Tibial nerve (tissue), 4 donors: ENCODE measurements around the gene CST7. TPM values are rescaled to one million over a fixed set of nuclear protein-coding genes. Genes with fewer than 3 reads are reported as not detected.

Experiments used
- DNase-seq, 2 donors: peaks; one replicate each; pipeline ENCODE4 v3.0.0-alpha.2; 2019; ENCODE audit warnings: low spot score in 2 of 2
- H3K27ac ChIP-seq, 4 donors: fragments of 200-600 bp; sonication (generic) in 3 of 4; one replicate each; pipeline ENCODE4 v1.5.1; 2017 to 2019; ENCODE audit warnings: mild to moderate bottlenecking in 1 of 4
- H3K27me3 ChIP-seq, 2 donors: fragments of 200-600 bp; sonication (generic) in 1 of 2; one replicate each; pipeline versions ENCODE4 v1.5.1 to v1.6.0; 2017 to 2019
- H3K36me3 ChIP-seq, 3 donors: fragments of 200-600 bp; sonication (generic); one replicate each; pipeline ENCODE4 v1.5.1; 2018 to 2019
- H3K4me1 ChIP-seq, 4 donors: fragments of 200-600 bp; sonication (generic) in 3 of 4; one replicate each; pipeline ENCODE4 v1.5.1; 2017 to 2019
- H3K4me3 ChIP-seq, 4 donors: fragments of 200-600 bp; sonication (generic) in 3 of 4; one replicate each; pipeline ENCODE4 v1.5.1; 2017 to 2019; ENCODE audit warnings: mild to moderate bottlenecking in 1 of 4, moderate library complexity in 1 of 4
- H3K9me3 ChIP-seq, 4 donors: fragments of 200-600 bp; sonication (generic) in 3 of 4; one replicate each; pipeline ENCODE4 v1.5.1; 2017 to 2019
- CTCF ChIP-seq, 5 experiments: fragments of 200-600 bp in 3 of 5; fragments of 450-650 bp in 2 of 5; sonication (generic) in 3 of 5; IDR thresholded peaks; one replicate each; pipeline ENCODE4 v1.5.1; 2016 to 2019; ENCODE audit warnings: antibody characterized with exemption in 5 of 5, mild to moderate bottlenecking in 3 of 5, moderate library complexity in 2 of 5
- EP300 ChIP-seq, 2 donors: sonication (generic); formaldehyde crosslinking; IDR thresholded peaks; one replicate each; pipeline ENCODE4 v1.6.1; 2017; ENCODE audit warnings: antibody characterized with exemption in 2 of 2, mild to moderate bottlenecking in 1 of 2
- POLR2A ChIP-seq, 2 donors: fragments of 450-650 bp; IDR thresholded peaks; one replicate each; pipeline ENCODE4 v1.6.1; 2017; ENCODE audit warnings: antibody characterized with exemption in 2 of 2, mild to moderate bottlenecking in 2 of 2, moderate library complexity in 2 of 2
- WGBS, 2 donors: methylation state at CpG; one replicate each; pipeline ENCODE4 v1.1.5; 2018; 5-methylcytosine and 5-hydroxymethylcytosine counted together
- total RNA-seq, 4 donors: library from RNA; depleted of rRNA; stranded (reverse); fragments of >200 nt; gene quantifications; one replicate each; pipeline ENCODE4 v1.1.0, GENCODE V29; 2016

The CST7 gene
- total RNA-seq, 4 donors from 2014 or later: 0.84 to 6.1 TPM; not detected in 2

GRCh38 chr20:24977797-24978196 is 28.7 kb downstream of the CST7 start:
- H3K27ac ChIP-seq: peak overlapping the region; percentile 1 to 74 (median 62)
- H3K9me3 ChIP-seq: peaks cover 0 to 12% (median 0%) of the 10 kb centered on the region in 4 donors
- 38 to 44% methylated on average over 3 of the region's 3 CpGs for WGBS, 2 donors
- no peak for DNase-seq
- TF ChIP-seq POLR2A (IDR thresholded peaks at IDR 0.05) (no peak), CTCF (IDR thresholded peaks at IDR 0.05) (no peak), EP300 (IDR thresholded peaks at IDR 0.05) (peak in 1 of 2 donors; percentile 28)
- no peak overlapping the region for H3K4me3 ChIP-seq
- H3K36me3 ChIP-seq: peaks cover 0 to 89% (median 10%) of the 10 kb centered on the region in 3 donors
- H3K4me1 ChIP-seq: peaks cover 3 to 27% (median 4%) of the 10 kb centered on the region in 4 donors
- no peaks in the 10 kb centered on the region for H3K27me3 ChIP-seq

- Histone ChIP-seq H3K27ac (peak overlapping the region in 2 of 4 donors; percentile 72 to 74), H3K9me3 (peaks cover 0 to 12% (median 0%) of the 10 kb centered on the region in 4 donors), H3K4me1 (peaks cover 3 to 27% (median 4%) of the 10 kb centered on the region in 4 donors), H3K4me3 (no peak overlapping the region), H3K36me3 (peaks cover 0 to 86% (median 8%) of the 10 kb centered on the region in 3 donors), H3K27me3 (no peaks in the 10 kb centered on the region)
- WGBS, 2 donors: 58 to 69% methylated on average over 8 of the region's 8 CpGs
- TF ChIP-seq POLR2A (IDR thresholded peaks at IDR 0.05) (no peak), CTCF (IDR thresholded peaks at IDR 0.05) (no peak), EP300 (IDR thresholded peaks at IDR 0.05) (no peak)
- no peak for DNase-seq
Observed at GRCh38 chr20:24978513-24978912, 29.4 kb downstream of the CST7 start.

GRCh38 chr20:24979036-24979960 is 30.2 kb downstream of the CST7 start:
- peak overlapping the region in 2 of 4 donors; percentile 50 to 74 for H3K27ac ChIP-seq
- H3K27me3 ChIP-seq: no peaks in the 10 kb centered on the region
- no peak for TF ChIP-seq POLR2A (IDR thresholded peaks at IDR 0.05)
- no peak for TF ChIP-seq CTCF (IDR thresholded peaks at IDR 0.05)
- TF ChIP-seq EP300 (IDR thresholded peaks at IDR 0.05): no peak
- peaks cover 0 to 12% (median 0%) of the 10 kb centered on the region in 4 donors for H3K9me3 ChIP-seq
- H3K4me3 ChIP-seq: no peak overlapping the region
- WGBS, 2 donors: 91 to 92% methylated on average over 15 of the region's 15 CpGs
- H3K4me1 ChIP-seq: peaks cover 3 to 34% (median 4%) of the 10 kb centered on the region in 4 donors
- H3K36me3 ChIP-seq: peaks cover 0 to 87% (median 10%) of the 10 kb centered on the region in 3 donors
- DNase-seq: no peak

- H3K36me3 ChIP-seq: peaks cover 0 to 80% (median 10%) of the 10 kb centered on the region in 3 donors
- TF ChIP-seq POLR2A (IDR thresholded peaks at IDR 0.05) (no peak), CTCF (IDR thresholded peaks at IDR 0.05) (no peak), EP300 (IDR thresholded peaks at IDR 0.05) (no peak)
Observed at GRCh38 chr20:24980291-24981053, 31.4 kb downstream of the CST7 start.

More at GRCh38 chr20:24980291-24981053, 31.4 kb downstream of the CST7 start:
- Histone ChIP-seq H3K27me3 (no peaks in the 10 kb centered on the region), H3K4me1 (peaks cover 3 to 44% (median 4%) of the 10 kb centered on the region in 4 donors), H3K9me3 (peaks cover 0 to 8% (median 0%) of the 10 kb centered on the region in 4 donors), H3K4me3 (no peak overlapping the region), H3K27ac (peak overlapping the region in 2 of 4 donors; percentile 62 to 76)
- WGBS, 2 donors: 87 to 92% methylated on average over 25 to 30 of the region's 34 CpGs
- no peak for DNase-seq
